NCI-H2081 (cell line): ENCODE results near the gene CTSC.
"Not testable (repeated sequence)": the region's sequence is repeated elsewhere in the genome, so short reads cannot be mapped to it uniquely, and the experiment has no call there.

Experiments
- DNase-seq, 2 experiments: peaks; one replicate each; lab custom pipeline; 2025; lab: John Stamatoyannopoulos, UW

The CTSC gene

GRCh38 chr11:88352139-88352538 is 14.6 kb upstream of the CTSC start:
- DNase-seq: no peak

- no peak for DNase-seq
These were observed 11.3 kb upstream of the CTSC start for GRCh38 chr11:88348870-88349269.

- DNase-seq: no peak
These were observed 8.4 kb upstream of the CTSC start for GRCh38 chr11:88345949-88346348.

- no peak for DNase-seq
These were observed 7.9 kb upstream of the CTSC start for GRCh38 chr11:88345408-88345807.

GRCh38 chr11:88344869-88345268 is 7.3 kb upstream of the CTSC start:
- DNase-seq: no peak

GRCh38 chr11:88341522-88342251 is 4.2 kb upstream of the CTSC start:
- DNase-seq: no peak

- DNase-seq: no peak
These were observed 2.9 kb upstream of the CTSC start for GRCh38 chr11:88340366-88340935.

GRCh38 chr11:88337987-88338668 is 592 bp upstream of the CTSC start:
- DNase-seq: peak in 1 of 2 experiments; percentile 64

GRCh38 chr11:88335284-88335683 is 2.3 kb downstream of the CTSC start:
- DNase-seq: no peak

GRCh38 chr11:88333862-88334261 is 3.7 kb downstream of the CTSC start:
- DNase-seq: no peak

- DNase-seq: no peak
These were observed 4.7 kb downstream of the CTSC start for GRCh38 chr11:88332851-88333250.

- DNase-seq: no peak
These were observed 6.6 kb downstream of the CTSC start for GRCh38 chr11:88330826-88331428.

GRCh38 chr11:88329563-88330250 is 7.8 kb downstream of the CTSC start:
- no peak for DNase-seq

GRCh38 chr11:88327462-88328143 is 9.9 kb downstream of the CTSC start:
- DNase-seq: no peak

GRCh38 chr11:88327061-88327460 is 10.5 kb downstream of the CTSC start:
- DNase-seq: no peak

- DNase-seq: no peak
These were observed 11.4 kb downstream of the CTSC start for GRCh38 chr11:88326099-88326498.

- DNase-seq: no peak
These were observed 12.8 kb downstream of the CTSC start for GRCh38 chr11:88324562-88325345.

- not testable (repeated sequence) for DNase-seq
These were observed 14.7 kb downstream of the CTSC start for GRCh38 chr11:88322881-88323280.

- DNase-seq: not testable (repeated sequence)
These were observed 16.1 kb downstream of the CTSC start for GRCh38 chr11:88321412-88321811.

- no peak for DNase-seq
These were observed 17.4 kb downstream of the CTSC start for GRCh38 chr11:88320149-88320559.

- no peak for DNase-seq
These were observed 19.5 kb downstream of the CTSC start for GRCh38 chr11:88318017-88318416.
